Raji (cell line): Measurements from ENCODE around the gene AVPR1B.

Experiments used
- POLR2A ChIP-seq: IDR thresholded peaks from 2 replicates; pipeline ENCODE4 v1.6.1; 2011; ENCODE audit warnings: low read depth, low read length, control low read depth; ENCODE audit not compliant: insufficient read depth

The AVPR1B gene

DNA sequence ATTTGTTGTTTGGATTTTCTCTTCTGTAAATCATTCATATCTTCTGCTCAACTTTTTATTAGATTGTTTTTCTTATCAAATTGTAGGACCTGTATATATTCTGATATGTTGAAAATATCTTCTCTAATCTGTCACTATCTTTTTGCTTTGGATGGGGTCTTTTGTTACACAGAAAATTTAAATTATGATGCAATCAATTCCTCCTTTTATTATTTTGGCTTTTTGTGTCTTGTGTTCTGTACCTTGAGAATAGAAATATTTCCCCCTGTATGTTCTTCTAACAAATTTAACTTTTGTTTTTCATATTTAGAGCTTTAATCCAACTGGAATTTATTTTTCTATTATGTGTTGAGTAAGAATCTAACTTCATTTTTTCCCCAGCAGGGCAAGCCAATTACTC, 3.2 kb upstream of the AVPR1B start:
- TF ChIP-seq POLR2A, result no peak

DNA sequence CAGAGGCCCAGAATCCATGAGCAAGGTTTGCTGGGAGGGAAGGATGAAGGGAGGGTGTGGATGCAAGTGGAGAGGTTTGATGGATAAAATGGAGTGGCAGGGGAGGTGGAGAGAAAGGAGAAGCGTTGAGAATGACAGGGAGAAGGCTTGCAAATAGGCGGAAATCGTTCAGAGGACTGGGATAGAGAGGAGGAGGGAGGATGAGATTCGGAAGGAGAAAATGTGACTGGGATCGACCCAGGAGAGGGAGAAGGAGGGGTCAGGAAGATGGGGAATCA, 376 bp downstream of the AVPR1B start:
- no peak for TF ChIP-seq POLR2A

DNA sequence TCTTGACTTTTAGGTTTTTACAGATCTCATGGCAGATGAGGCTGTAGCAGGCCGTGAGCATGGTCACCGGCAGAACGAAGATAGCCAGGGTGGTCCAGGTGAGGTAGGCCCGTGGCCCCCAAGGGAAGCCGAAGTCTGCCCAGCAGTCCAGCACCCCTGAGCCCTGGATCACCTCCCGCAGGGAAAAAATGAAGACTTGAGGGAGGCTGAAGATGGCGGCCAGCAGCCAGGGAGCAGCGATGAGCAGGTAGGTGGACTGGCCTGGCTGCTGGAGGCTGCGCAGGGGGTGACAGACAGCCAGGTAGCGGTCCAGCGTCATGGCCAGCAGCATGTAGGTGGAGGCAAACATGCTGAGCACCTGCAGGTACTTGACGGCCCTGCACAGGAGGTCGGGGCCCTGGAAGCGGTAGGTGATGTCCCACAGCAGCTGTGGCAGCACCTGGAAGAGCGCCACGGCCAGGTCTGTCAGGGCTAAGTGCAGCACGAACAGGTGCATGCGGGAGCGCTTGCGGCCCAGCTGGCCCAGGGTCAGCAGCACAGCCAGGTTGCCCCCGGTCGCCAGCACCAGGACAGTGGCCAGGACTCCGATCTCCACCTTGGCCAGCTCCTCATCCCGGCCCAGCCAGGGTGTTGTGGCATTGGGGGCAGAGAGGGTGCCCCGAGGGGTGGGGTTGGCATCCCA, 856 bp downstream of the AVPR1B start:
- TF ChIP-seq POLR2A, result no peak

DNA sequence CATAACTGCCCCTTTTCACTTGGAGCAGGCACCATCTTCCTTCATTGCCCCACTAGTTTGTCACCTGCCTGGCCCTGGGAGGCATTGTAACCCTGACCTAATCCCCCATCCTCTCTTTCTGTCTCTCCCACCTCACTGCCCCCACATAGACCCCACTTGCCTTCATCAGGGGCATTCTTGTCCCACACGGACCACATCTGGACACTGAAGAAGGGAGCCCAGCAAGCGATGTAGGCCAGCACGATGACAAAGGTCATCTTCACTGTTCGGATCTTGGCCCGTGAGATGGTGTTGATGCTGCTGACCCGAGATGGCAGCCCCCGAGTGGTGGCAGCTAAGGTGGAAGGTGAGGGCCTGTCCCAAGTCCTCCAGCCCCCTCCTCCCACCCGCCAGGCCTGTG, 1.4 kb downstream of the AVPR1B start:
- no peak for TF ChIP-seq POLR2A

DNA sequence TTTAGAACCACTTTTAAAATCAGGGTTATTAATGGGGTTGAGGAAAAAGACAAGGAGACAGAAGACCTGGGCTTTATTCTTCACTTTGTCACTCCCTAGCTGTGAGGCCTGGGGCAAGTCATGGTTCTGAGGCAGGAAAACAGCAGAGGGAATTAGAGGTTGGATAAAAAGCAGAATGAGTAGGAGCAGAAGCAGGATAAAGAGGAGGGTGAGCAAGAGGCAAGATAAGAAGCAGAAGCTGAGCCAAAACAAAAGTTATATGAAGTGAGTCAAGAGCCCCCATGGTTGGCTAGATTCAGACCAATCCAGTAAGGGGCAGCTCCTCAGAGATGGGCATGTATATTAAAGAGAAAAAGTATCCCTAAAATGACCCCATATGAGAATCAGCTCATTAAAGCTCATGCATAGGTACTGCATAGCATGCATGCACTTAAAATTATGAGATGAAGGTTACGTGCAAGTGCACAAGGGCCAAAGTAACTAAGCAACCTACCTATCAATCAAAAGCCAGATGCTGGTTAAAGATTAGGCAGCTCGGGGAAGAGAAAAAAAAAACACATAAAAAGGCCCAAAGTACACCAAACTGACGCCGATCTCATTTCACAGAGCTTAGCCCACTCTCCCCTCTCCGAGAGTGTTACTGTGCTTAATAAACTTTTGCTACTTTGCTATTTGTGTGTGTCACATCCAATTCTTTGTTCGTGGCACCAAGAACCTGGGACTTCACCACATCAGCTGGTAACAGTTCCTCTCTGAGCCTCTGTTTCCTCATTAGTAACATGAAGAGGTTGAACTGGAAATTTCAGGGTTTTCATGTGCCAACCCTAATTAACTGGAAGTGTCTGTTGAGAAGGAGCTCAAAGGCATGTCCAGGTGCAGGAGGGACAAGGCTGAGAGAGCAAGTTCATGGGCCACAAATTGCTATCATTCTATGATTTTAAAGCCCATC, 2.2 kb downstream of the AVPR1B start:
- TF ChIP-seq POLR2A, result no peak

DNA sequence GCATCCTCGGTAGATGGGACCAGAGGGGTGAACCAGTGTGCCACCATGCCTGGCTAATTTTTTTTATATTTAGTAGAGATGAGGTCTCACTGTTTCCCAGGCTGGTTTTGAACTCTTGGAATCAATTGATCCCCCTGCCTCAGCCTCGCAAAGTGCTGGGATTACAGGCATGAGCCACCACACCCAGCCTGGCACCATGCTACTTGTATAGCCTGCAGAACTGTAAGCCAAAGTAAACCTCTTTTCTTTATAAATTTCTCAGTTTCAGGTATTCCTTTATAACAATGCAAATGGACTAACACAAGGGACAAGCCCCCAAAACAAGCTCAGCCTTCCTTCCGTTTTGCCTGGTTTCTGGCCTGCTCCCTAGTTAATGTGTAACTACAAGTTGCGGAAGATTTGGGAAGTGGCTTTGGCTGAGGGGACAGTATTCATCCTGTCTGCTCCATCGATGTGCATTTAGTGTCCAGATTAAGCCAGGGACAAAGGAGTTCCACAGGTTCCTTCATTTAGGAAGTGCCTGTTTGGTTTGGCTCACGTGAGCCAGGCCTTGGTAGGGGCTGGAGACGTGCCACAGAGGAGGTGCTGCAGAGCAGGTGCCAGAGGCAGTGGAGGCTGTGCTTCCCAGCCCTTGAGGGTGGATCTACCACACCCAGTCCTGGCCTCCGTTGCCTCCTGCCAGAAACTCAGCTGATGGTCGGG, 4.4 kb downstream of the AVPR1B start:
- no peak for TF ChIP-seq POLR2A

GRCh38 chr1:206111271-206111927, 5.8 kb downstream of the AVPR1B start:
- no peak for TF ChIP-seq POLR2A

GRCh38 chr1:206110820-206111219, 6.4 kb downstream of the AVPR1B start:
- TF ChIP-seq POLR2A, result no peak

- no peak for TF ChIP-seq POLR2A
Measured at GRCh38 chr1:206110161-206110560, 7.0 kb downstream of the AVPR1B start.

GRCh38 chr1:206109718-206110117, 7.5 kb downstream of the AVPR1B start:
- TF ChIP-seq POLR2A, result no peak

GRCh38 chr1:206108635-206109034, 8.6 kb downstream of the AVPR1B start:
- no peak for TF ChIP-seq POLR2A

GRCh38 chr1:206107168-206107544, 10.0 kb downstream of the AVPR1B start:
- no peak for TF ChIP-seq POLR2A

DNA sequence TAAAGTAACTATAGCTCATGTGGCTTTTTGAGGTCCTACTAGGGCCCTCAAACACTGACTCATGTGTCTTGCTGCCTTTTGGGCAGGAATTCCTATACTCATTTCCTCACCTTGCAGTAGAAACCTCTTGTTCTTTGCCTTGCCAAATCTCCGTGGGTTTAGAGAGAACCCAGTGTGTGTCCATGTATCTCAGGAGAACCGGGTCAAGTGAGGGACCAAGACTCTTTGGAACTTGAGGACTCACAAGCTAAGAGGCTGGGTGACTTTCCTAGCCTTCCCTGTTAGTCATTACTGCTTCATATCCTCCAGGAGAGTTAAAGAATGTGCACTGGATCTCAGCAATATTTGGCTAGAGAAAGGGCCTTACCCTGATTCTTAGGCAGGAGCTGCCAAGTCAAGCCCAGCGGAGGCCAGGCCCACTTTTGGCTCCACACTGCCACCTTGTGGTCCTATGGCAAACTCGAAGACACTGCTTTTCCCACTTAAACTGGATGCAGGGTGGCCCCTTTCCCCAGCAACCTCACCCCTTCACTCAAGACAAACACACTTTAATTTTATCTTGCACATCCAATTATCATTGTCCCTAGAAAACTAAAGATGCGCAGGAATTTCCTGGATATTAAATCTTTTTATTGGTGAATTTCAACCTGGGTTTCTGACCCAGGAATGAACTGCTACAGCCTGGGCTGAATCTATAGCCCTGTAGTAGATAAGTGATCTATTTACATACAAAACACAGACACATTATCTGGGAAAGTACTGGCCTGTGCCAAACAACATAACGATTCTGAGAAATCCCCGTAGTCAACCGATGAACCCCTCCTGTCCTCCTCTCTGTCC, 10.6 kb downstream of the AVPR1B start:
- TF ChIP-seq POLR2A, result no peak

DNA sequence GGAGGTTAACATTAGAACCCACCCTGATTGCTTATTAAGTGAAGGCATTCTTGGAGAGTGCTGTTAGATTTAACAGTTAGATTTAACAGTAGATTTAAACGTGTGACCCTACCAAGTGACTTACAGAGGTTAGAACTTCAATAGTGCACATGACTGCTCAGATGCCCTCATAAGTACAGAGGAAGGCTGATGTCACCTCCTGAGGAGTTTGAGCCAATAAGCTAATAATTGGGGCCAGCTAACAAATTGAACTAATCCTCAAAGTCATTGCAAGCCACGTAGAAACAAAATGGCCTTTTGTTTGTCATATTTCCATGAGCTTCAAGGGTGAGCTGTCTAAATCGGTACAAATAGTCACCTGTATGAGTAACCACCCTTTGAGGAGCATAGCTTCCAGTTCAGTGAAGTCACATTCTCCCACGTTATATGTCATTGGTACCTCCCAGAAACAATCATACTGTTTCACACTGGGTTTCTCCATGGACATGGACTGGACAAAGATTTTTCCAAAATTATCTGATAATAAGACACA, 11.7 kb downstream of the AVPR1B start:
- TF ChIP-seq POLR2A, result no peak
